Transverse colon (tissue), 4 donors: Measurements from ENCODE around the gene DCUN1D5.

Experiments used
- EP300 ChIP-seq: sonication (generic); formaldehyde crosslinking; IDR thresholded peaks from one replicate; pipeline ENCODE4 v1.6.1; 2017; ENCODE audit warnings: antibody characterized with exemption, low read depth
- POLR2A ChIP-seq: fragments of 450-650 bp; IDR thresholded peaks from one replicate; pipeline ENCODE4 v1.6.1; 2016; ENCODE audit warnings: antibody characterized with exemption, mild to moderate bottlenecking, moderate library complexity
- POLR2AphosphoS5 ChIP-seq, 3 donors: sonication (generic); formaldehyde crosslinking; IDR thresholded peaks; one replicate each; pipeline ENCODE4 v1.6.1; 2016; ENCODE audit warnings: antibody characterized with exemption in 3 of 3
- TF ChIP-seq, protein P1 (sequence below), 5 experiments: fragments of 200-600 bp in 3 of 5; fragments of 450-650 bp in 2 of 5; sonication (generic) in 3 of 5; IDR thresholded peaks; 1 replicate in 2 of 5; 2 replicates in 3 of 5; pipeline ENCODE4 v1.5.1; 2016 to 2017; ENCODE audit warnings: antibody characterized with exemption in 5 of 5, inconsistent platforms in 3 of 5, mild to moderate bottlenecking in 2 of 5, moderate library complexity in 1 of 5

GRCh38 chr11:103031834-103032233 lies 60.1 kb downstream of the DCUN1D5 start:
- TF ChIP-seq, protein P1, sequence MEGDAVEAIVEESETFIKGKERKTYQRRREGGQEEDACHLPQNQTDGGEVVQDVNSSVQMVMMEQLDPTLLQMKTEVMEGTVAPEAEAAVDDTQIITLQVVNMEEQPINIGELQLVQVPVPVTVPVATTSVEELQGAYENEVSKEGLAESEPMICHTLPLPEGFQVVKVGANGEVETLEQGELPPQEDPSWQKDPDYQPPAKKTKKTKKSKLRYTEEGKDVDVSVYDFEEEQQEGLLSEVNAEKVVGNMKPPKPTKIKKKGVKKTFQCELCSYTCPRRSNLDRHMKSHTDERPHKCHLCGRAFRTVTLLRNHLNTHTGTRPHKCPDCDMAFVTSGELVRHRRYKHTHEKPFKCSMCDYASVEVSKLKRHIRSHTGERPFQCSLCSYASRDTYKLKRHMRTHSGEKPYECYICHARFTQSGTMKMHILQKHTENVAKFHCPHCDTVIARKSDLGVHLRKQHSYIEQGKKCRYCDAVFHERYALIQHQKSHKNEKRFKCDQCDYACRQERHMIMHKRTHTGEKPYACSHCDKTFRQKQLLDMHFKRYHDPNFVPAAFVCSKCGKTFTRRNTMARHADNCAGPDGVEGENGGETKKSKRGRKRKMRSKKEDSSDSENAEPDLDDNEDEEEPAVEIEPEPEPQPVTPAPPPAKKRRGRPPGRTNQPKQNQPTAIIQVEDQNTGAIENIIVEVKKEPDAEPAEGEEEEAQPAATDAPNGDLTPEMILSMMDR (IDR thresholded peaks at IDR 0.05): no peak
- TF ChIP-seq EP300 (no peak), POLR2A (no peak), POLR2AphosphoS5 (IDR thresholded peaks at IDR 0.05) (no peak)
